MM.1S (cell line): Measurements from ENCODE around the gene SPDEF.

Source experiments
- CTCF ChIP-seq: fragments of 300-600 bp; sonication (generic); IDR thresholded peaks from 2 replicates; pipeline ENCODE4 v1.5.1; 2016; ENCODE audit warnings: antibody characterized with exemption, low read length, mixed read lengths
- EZH2 ChIP-seq: fragments of 300-600 bp; sonication (generic); optimal IDR thresholded peaks from 2 replicates; pipeline ENCODE3; 2017; ENCODE audit warnings: low read depth, mild to moderate bottlenecking, antibody characterized with exemption, low read length, mixed read lengths

- no peak for TF ChIP-seq CTCF
- TF ChIP-seq EZH2: no peak
Measured at GRCh38 chr6:34555328-34555727, 801 bp downstream of the SPDEF start.
